ENCODE data around the gene CAPN7.
"Not testable (repeated sequence)": the region's sequence is repeated elsewhere in the genome, so short reads cannot be mapped to it uniquely, and the experiment has no call there.

Gene CAPN7

GRCh38 chr3:15160662-15161061 is 45.4 kb upstream of the CAPN7 start:
- no peaks in the 10 kb centered on the region for H3K79me2 ChIP-seq (ENCODE audit: insufficient read depth, low read length)
- no peak for TF ChIP-seq EZH2phosphoT487 (conservative IDR thresholded peaks at IDR 0.05; ENCODE audit: low read length)
- TF ChIP-seq CTCF (IDR thresholded peaks at IDR 0.05; ENCODE audit: insufficient read depth, low read length, poor library complexity, severe bottlenecking): no peak
- H3K36me3 ChIP-seq (ENCODE audit: low read length): no peaks in the 10 kb centered on the region
- H3K27ac ChIP-seq (ENCODE audit: low read depth, low read length): no peak overlapping the region
- H3F3A ChIP-seq (ENCODE audit: insufficient read depth): no peaks in the 10 kb centered on the region
- no peaks in the 10 kb centered on the region for H3K9me2 ChIP-seq (replicated peaks; ENCODE audit: insufficient read depth, low read length)
- H3K9me3 ChIP-seq (ENCODE audit: insufficient read depth, low read length): 0 out of 2 replicates have a peak, but pooled peaks cover 4% of the 10 kb centered on the region
- H3K4me2 ChIP-seq (ENCODE audit: low read depth, low read length, poor library complexity, severe bottlenecking): no peak overlapping the region
- no peak overlapping the region for H3K9ac ChIP-seq (ENCODE audit: low read length)
- no peaks in the 10 kb centered on the region for H4K20me1 ChIP-seq (ENCODE audit: low read depth, low read length)
- H3K27me3 ChIP-seq (ENCODE audit: low read length): no peaks in the 10 kb centered on the region
- H3K4me3 ChIP-seq (ENCODE audit: insufficient read depth, low read length, poor library complexity, severe bottlenecking): no peak overlapping the region
- no peak overlapping the region for H2AFZ ChIP-seq (ENCODE audit: low read depth, low read length, severe bottlenecking)

- H3K79me2 ChIP-seq (ENCODE audit: insufficient read depth, low read length): no peaks in the 10 kb centered on the region
- H3K36me3 ChIP-seq (ENCODE audit: low read length): no peaks in the 10 kb centered on the region
- H3K27me3 ChIP-seq (ENCODE audit: low read length): no peaks in the 10 kb centered on the region
- H3K9ac ChIP-seq (ENCODE audit: low read length): no peak overlapping the region
- H2AFZ ChIP-seq (ENCODE audit: low read depth, low read length, severe bottlenecking): no peak overlapping the region
- H3K4me3 ChIP-seq (ENCODE audit: insufficient read depth, low read length, poor library complexity, severe bottlenecking): no peak overlapping the region
- H3K9me3 ChIP-seq (ENCODE audit: insufficient read depth, low read length): 0 out of 2 replicates have a peak, but pooled peaks cover 4% of the 10 kb centered on the region
- H3K4me2 ChIP-seq (ENCODE audit: low read depth, low read length, poor library complexity, severe bottlenecking): no peak overlapping the region
- H3F3A ChIP-seq (ENCODE audit: insufficient read depth): no peaks in the 10 kb centered on the region
- H4K20me1 ChIP-seq (ENCODE audit: low read depth, low read length): no peaks in the 10 kb centered on the region
- TF ChIP-seq EZH2phosphoT487 (conservative IDR thresholded peaks at IDR 0.05; ENCODE audit: low read length): no peak
- no peak for TF ChIP-seq CTCF (IDR thresholded peaks at IDR 0.05; ENCODE audit: insufficient read depth, low read length, poor library complexity, severe bottlenecking)
- no peak overlapping the region for H3K27ac ChIP-seq (ENCODE audit: low read depth, low read length)
- H3K9me2 ChIP-seq (replicated peaks; ENCODE audit: insufficient read depth, low read length): no peaks in the 10 kb centered on the region
Observed at GRCh38 chr3:15161133-15161532, 44.9 kb upstream of the CAPN7 start.

GRCh38 chr3:15163656-15164055 is 42.4 kb upstream of the CAPN7 start:
- not testable (repeated sequence) for H3K4me2 ChIP-seq (ENCODE audit: low read depth, low read length, poor library complexity, severe bottlenecking); H2AFZ ChIP-seq (ENCODE audit: low read depth, low read length, severe bottlenecking); H3K9ac ChIP-seq (ENCODE audit: low read length); H3K27ac ChIP-seq (ENCODE audit: low read depth, low read length); H3K4me3 ChIP-seq (ENCODE audit: insufficient read depth, low read length, poor library complexity, severe bottlenecking); H4K20me1 ChIP-seq (ENCODE audit: low read depth, low read length); H3F3A ChIP-seq (ENCODE audit: insufficient read depth); H3K79me2 ChIP-seq (ENCODE audit: insufficient read depth, low read length); H3K27me3 ChIP-seq (ENCODE audit: low read length); H3K36me3 ChIP-seq (ENCODE audit: low read length); H3K9me3 ChIP-seq (ENCODE audit: insufficient read depth, low read length); H3K9me2 ChIP-seq (replicated peaks; ENCODE audit: insufficient read depth, low read length)

GRCh38 chr3:15164340-15164739 is 41.7 kb upstream of the CAPN7 start:
- Histone ChIP-seq H4K20me1 (ENCODE audit: low read depth, low read length) (no peaks in the 10 kb centered on the region), H3K4me2 (ENCODE audit: low read depth, low read length, poor library complexity, severe bottlenecking) (no peak overlapping the region), H3K27me3 (ENCODE audit: low read length) (no peaks in the 10 kb centered on the region), H3K36me3 (ENCODE audit: low read length) (no peaks in the 10 kb centered on the region), H3K9ac (ENCODE audit: low read length) (no peak overlapping the region), H3K27ac (ENCODE audit: low read depth, low read length) (no peak overlapping the region), H3K79me2 (ENCODE audit: insufficient read depth, low read length) (no peaks in the 10 kb centered on the region), H2AFZ (ENCODE audit: low read depth, low read length, severe bottlenecking) (no peak overlapping the region), H3K9me2 (replicated peaks; ENCODE audit: insufficient read depth, low read length) (no peaks in the 10 kb centered on the region), H3K4me3 (ENCODE audit: insufficient read depth, low read length, poor library complexity, severe bottlenecking) (no peak overlapping the region), H3K9me3 (ENCODE audit: insufficient read depth, low read length) (no peaks in the 10 kb centered on the region), H3F3A (ENCODE audit: insufficient read depth) (no peaks in the 10 kb centered on the region)
- TF ChIP-seq CTCF (IDR thresholded peaks at IDR 0.05; ENCODE audit: insufficient read depth, low read length, poor library complexity, severe bottlenecking) (no peak), EZH2phosphoT487 (conservative IDR thresholded peaks at IDR 0.05; ENCODE audit: low read length) (no peak)
